NCI-H446 (cell line): ENCODE measurements around the gene OR1I1.
"Not testable (repeated sequence)": the region's sequence is repeated elsewhere in the genome, so short reads cannot be mapped to it uniquely, and the experiment has no call there.

Source experiments
- DNase-seq, 2 experiments: peaks; one replicate each; lab custom pipeline; 2025; lab: John Stamatoyannopoulos, UW

Gene OR1I1

GRCh38 chr19:15081911-15082310 is at the start of gene OR1I1:
Gene OR1I1, plus strand, starts transcription at chr19:15082211. Its CDS starts 4,855 bp downstream, at chr19:15087066.
- DNase-seq = no peak

DNA sequence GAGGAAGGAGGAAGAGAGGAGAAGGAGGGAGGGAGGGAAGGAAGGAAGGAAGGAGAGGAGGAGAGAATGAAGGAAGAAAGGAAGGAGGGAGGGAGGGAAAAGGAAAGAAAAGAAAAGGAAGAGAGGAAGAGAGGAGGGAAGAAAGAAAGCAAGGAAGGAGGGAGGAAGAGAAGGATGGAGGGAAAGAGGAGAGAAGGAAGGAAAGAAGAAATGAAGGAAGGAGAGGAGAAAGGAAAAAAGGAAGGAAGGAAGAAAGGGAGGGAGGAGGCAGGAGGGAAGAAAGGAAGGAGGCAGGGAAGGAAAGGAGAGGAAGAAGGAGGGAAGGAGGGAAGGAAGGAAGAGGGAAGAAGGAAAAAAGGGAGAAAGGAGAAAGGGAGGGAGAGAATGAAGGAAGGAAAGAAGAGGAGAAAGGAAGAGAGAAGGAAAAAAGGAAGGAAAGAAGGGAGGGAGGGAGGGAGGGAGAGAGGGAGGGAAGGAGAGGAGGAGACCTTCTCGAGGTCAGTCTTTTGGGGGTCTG is 46.2 kb upstream of the OR1I1 start:
- no peak for DNase-seq

GRCh38 chr19:15037586-15037985 is 44.4 kb upstream of the OR1I1 start:
- DNase-seq = no peak

DNA sequence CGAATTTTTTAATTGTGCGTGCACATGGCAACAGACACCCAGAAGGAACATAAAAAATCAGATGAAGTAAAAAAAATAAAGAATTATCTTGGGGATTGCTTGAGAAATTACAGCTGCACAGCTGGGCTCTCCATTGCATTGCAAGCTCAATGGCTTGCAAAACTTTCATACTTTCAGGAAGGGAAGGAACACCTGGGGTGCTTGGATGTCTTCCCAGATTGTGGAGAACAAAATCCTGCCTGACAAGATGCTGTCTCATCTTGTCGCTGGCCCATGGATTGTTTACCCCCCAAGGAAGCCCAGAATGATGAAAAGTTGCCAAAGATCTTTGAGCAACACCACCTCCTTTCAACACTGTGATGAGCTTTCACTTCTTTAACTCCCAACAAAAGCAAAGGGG is 43.7 kb upstream of the OR1I1 start:
- no peak for DNase-seq

GRCh38 chr19:15042003-15042402 is 40.0 kb upstream of the OR1I1 start:
- DNase-seq = no peak

GRCh38 chr19:15042826-15043225 is 39.2 kb upstream of the OR1I1 start:
- no peak for DNase-seq

- no peak for DNase-seq
Measured at GRCh38 chr19:15045506-15045905, 36.5 kb upstream of the OR1I1 start.

DNA sequence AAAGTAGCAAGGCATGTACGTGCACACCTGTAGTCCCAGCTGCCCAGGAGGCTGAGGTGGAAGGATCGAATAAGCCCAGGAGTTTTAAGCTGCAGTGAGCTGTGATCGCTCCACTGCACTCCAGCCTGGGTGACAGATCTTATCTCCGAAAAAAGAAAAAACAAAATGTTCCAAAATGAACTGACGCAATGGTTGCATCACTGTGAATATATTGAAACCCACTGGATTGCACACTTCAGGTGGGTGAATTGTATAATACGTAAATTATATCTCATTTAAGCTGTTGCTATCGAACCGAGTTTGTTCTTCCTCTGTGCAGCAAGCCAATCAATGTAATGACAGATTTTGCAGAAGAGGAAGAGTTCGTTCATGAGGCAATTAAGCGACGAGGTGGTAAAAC is 34.3 kb upstream of the OR1I1 start:
- no peak for DNase-seq

DNA sequence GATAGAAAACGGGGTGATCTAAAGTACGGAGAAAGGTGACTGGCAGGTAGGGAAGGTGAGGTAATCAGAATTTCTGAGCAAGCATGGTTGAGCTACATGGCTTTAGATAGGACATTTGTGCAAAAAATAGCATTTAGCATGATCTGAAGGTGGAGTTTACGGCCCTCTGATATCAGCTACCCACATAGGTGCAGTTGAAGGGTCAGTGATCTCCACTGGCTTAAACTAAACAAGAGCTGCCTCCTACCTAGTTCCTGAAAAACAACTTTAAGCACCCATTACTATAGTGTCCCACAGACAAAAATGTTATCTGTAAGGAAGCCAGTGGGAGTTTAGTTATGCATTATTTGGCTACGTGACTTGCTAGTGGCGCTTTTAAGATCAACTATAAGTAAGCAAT is 33.9 kb upstream of the OR1I1 start:
- no peak for DNase-seq

DNA sequence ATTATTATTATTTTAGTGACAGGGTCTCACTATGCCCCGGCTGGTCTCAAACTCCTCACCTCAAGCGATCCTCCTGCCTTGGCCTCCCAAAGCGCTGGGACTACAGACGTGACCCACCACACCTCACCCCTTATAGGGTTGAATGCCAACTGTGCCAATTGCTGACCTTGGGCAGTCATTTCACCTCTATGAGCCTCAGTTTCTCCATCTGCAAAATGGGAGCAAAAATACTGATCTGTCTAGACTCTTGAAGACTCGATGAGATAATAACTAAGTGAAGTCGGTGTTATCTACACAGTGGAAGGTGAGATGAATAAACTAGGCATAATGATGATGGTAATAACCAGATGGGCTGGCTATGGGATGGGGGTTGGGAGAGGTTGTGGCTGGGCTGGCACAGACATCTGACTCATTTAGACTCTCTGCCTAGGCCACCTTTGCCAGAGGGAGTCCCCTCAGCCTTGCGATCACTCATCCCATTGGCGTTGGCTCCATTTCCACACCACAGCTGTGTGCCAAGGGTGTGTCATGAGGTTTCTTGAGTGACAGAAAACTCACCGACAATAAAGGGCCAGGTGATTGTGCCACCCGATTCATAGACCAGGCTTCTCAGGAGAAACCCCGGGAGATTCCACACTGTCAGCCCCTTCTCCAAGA is 33.0 kb upstream of the OR1I1 start, which contains the start of gene CASP14:
Gene CASP14 (plus strand): TSS at position 596 of the 657 bp plus-strand sequence. CDS start 2,772 bp downstream, outside the sequence.
- no peak for DNase-seq

DNA sequence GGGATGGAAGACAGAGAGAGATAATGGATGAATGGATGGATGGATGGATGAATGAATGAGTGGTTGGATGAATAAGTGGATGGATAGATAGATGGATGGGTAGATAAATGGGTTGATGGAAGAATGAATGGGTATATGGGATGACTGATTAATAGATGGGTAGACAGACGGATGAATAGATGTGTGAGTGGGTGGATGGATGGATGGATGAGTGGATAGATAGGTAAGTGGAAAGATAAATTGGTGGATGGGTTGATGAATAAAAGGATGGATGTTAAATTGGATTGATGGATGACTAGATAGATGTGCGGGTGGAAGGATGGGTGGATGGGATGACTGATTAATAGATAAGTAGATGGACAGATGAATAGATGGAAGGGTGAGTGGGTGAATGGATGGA is 31.4 kb upstream of the OR1I1 start:
- DNase-seq = no peak

DNA sequence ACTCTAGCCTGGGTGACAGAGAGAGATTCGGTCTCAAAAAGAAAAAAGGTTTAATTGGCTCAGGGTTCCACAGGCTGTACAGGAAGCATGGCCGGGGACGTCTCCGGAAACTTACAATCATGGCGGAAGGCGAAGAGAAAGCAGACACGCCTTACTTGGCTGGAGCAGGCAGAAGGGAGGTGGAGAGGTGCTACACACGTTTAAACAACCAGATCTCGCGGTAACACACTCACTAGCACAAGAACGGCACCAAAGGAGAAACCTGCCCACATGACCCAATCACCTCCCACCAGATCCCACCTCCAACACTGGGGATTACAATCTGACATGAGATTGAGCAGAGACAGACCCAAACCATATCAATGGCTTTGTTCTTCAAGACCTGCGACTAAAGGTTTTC is 20.0 kb upstream of the OR1I1 start:
- DNase-seq = no peak

- not testable (repeated sequence) for DNase-seq
Measured at GRCh38 chr19:15070386-15070785, 11.6 kb upstream of the OR1I1 start.

- DNase-seq = no peak
Measured at GRCh38 chr19:15072930-15073647, 8.9 kb upstream of the OR1I1 start.

GRCh38 chr19:15074371-15074770 is 7.6 kb upstream of the OR1I1 start:
- no peak for DNase-seq

DNA sequence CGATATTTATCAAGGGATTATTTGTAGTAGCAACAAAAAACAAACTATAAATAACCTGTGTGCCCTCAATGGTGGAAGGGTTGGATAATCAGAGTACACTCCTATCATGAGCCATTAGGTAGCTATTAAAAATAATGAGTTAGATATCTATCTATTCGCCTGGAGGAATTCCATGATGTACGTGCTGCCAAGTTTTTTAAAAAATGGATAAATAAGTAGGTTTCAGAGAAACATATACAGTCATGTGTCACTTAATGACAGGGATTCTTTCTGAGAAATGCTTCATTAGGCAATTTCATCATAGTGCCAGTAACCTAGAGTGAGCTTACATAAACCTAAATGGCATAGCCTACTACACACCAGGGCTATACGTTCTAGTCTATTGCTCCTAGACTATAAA is 6.2 kb upstream of the OR1I1 start:
- no peak for DNase-seq

DNA sequence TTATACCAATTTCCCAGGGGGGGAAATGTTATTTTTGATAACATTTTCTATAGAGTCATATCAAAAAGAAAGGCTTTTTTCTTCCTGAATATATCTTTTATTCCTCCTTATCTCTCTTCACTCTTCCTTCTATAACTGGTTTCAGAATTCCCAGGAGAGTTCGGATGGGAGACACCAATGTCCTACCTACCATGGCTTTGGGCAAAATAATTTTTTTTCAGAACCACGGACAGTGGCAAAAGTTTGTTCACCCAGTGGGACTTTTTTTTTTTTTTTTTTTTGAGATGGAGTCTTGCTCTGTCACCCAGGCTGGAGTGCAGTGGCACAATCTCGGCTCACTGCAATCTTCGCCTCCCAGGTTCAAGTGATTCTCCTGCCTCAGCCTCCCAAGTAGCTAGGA is 2.0 kb upstream of the OR1I1 start:
- DNase-seq = not testable (repeated sequence)

DNA sequence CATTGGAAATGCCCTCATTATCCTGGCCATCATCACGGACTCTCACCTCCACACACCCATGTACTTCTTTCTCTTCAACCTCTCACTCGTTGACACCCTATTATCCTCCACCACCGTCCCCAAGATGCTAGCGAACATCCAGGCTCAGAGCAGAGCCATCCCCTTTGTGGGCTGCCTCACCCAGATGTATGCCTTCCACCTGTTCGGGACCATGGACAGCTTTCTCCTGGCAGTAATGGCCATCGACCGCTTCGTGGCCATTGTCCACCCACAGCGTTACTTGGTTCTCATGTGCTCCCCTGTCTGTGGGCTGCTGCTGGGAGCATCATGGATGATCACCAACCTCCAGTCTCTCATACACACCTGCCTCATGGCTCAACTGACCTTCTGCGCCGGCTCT is 5.2 kb downstream of the OR1I1 start:
- DNase-seq = no peak

DNA sequence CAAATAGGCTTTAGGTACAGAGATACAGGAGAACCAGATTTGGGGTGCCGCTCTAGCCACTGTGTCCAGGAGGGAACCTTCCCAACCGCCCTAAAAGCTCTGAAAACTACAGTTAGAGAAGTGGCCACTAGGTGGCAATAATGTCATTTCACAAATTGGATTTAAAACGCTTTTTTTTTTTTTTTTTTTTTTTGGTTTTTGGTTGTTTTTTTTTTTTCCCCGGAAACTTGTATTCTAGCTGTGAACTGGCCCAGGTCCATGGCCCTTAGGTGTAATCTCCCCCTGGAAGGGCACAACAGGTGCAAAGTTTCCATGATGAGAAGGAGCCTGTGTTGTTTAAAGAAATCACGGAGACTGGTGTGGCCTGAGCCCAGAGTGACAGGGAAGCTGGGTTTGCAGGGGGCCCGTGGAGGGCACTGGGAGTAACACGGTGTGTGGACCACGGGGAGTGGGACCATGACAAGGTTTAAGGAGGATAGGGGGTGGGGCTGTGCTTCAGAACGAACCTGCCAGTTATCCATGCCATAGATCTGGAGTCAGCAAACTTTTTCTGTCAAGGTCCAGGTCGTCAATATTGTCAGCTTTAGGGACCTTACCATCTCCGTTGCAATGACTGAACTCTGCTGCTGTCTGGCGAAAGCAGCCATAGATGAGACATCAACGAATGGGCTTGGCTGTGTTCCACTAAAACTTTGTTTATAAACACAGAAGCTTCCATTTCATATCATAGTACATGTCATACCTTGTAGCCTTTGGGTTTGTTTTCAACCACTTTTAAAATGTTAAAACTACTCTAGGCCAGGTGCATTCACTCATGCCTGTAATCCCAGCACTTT is 10.1 kb downstream of the OR1I1 start:
- peak; percentile 48 to 83 for DNase-seq

GRCh38 chr19:15093001-15093400 is 11.0 kb downstream of the OR1I1 start:
- DNase-seq = no peak

- DNase-seq = no peak
Measured at GRCh38 chr19:15096223-15096622, 14.2 kb downstream of the OR1I1 start.

DNA sequence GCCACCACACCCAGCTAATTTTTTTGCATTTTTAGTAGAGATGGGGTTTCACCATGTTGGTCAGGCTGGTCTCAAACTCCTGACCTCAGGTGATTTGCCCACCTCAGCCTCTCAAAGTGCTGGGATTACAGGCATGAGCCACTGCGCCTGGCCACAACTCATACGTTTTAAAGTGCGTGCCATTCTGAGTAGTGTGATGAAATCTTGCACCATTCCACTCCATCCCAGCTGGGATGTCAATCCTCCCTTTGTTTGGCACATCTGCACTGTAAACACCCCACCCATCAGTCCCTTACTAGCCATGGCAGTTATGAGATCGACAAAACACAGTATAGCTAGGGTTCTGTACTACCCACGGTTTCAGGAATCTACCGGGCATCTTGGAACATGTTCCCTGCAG is 16.0 kb downstream of the OR1I1 start:
- DNase-seq = not testable (repeated sequence)

DNA sequence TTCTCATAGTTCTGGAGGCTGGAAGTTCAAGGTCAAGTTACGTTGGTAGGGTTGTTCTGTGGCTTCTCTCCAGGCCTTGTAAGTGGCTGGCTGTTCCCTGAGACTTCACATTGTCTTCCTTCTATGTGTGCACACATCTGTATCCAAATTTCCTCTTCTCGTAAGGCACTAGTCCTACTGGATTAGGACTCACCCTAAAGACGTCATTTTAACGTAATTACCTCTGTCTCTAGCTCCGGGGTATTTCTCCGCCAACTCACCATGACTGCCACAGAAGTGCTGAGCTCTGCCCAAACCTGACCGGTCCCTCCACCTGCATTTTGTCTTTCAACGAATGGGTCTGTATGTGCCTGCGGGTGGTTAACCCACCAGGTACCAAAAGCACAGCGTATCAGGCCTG is 16.4 kb downstream of the OR1I1 start:
- no peak for DNase-seq
